ENCODE results near the gene SMAD6.

The SMAD6 gene

GRCh38 chr15:66716656-66717020 is 14.6 kb downstream of the SMAD6 start:
- no peak for DNase-seq (ENCODE audit: low read depth)
- no peak overlapping the region for H3K4me3 ChIP-seq (ENCODE audit: low read depth, low read length)
- no peak for TF ChIP-seq CTCF (conservative IDR thresholded peaks at IDR 0.05; ENCODE audit: low read depth, low read length)

- no peak for TF ChIP-seq CTCF (conservative IDR thresholded peaks at IDR 0.05; ENCODE audit: low read depth, low read length)
- H3K4me3 ChIP-seq (ENCODE audit: low read depth, low read length), result no peak overlapping the region
- DNase-seq (ENCODE audit: low read depth), result no peak
Measured at GRCh38 chr15:66718220-66718988, 16.4 kb downstream of the SMAD6 start.

- no peak overlapping the region for H3K4me3 ChIP-seq (ENCODE audit: low read depth, low read length)
- no peak for TF ChIP-seq CTCF (conservative IDR thresholded peaks at IDR 0.05; ENCODE audit: low read depth, low read length)
- no peak for DNase-seq (ENCODE audit: low read depth)
Measured at GRCh38 chr15:66719471-66719870, 17.4 kb downstream of the SMAD6 start.

- no peak for TF ChIP-seq CTCF (conservative IDR thresholded peaks at IDR 0.05; ENCODE audit: low read depth, low read length)
- DNase-seq (ENCODE audit: low read depth), result peak; percentile 71
Measured at GRCh38 chr15:66720206-66721010, 18.4 kb downstream of the SMAD6 start.

GRCh38 chr15:66721020-66721419 is 19.0 kb downstream of the SMAD6 start:
- H3K4me3 ChIP-seq (ENCODE audit: low read depth, low read length), result no peak overlapping the region
- no peak for DNase-seq (ENCODE audit: low read depth)
- TF ChIP-seq CTCF (conservative IDR thresholded peaks at IDR 0.05; ENCODE audit: low read depth, low read length), result no peak

More at GRCh38 chr15:66720206-66721010, 18.4 kb downstream of the SMAD6 start:
- no peak overlapping the region for H3K4me3 ChIP-seq (ENCODE audit: low read depth, low read length)

GRCh38 chr15:66721501-66721937 is 19.5 kb downstream of the SMAD6 start:
- H3K4me3 ChIP-seq (ENCODE audit: low read depth, low read length), result no peak overlapping the region
- TF ChIP-seq CTCF (conservative IDR thresholded peaks at IDR 0.05; ENCODE audit: low read depth, low read length), result no peak
- no peak for DNase-seq (ENCODE audit: low read depth)

Measured in choroid plexus epithelial cell (primary cell).